AG10803 (cell line): Measurements from ENCODE around the gene FMNL2.
A peak's percentile ranks its signal among the peaks of the same experiment; 100 is the strongest.

Experiments used
- DNase-seq: peaks from one replicate; pipeline ENCODE4 v3.0.0; 2010; ENCODE audit warnings: low read depth
- H3K4me3 ChIP-seq: 2 replicates; pipeline ENCODE4 v1.5.1; 2011; ENCODE audit warnings: mild to moderate bottlenecking, low read length, control low read depth
- TF ChIP-seq, protein P1 (sequence below): conservative IDR thresholded peaks from 2 replicates; pipeline ENCODE4 v1.5.1; 2011; ENCODE audit warnings: mild to moderate bottlenecking, low read length, control low read depth, inconsistent platforms

Gene FMNL2

GRCh38 chr2:152394326-152394725 is 59.4 kb downstream of the FMNL2 start:
- TF ChIP-seq, protein P1, sequence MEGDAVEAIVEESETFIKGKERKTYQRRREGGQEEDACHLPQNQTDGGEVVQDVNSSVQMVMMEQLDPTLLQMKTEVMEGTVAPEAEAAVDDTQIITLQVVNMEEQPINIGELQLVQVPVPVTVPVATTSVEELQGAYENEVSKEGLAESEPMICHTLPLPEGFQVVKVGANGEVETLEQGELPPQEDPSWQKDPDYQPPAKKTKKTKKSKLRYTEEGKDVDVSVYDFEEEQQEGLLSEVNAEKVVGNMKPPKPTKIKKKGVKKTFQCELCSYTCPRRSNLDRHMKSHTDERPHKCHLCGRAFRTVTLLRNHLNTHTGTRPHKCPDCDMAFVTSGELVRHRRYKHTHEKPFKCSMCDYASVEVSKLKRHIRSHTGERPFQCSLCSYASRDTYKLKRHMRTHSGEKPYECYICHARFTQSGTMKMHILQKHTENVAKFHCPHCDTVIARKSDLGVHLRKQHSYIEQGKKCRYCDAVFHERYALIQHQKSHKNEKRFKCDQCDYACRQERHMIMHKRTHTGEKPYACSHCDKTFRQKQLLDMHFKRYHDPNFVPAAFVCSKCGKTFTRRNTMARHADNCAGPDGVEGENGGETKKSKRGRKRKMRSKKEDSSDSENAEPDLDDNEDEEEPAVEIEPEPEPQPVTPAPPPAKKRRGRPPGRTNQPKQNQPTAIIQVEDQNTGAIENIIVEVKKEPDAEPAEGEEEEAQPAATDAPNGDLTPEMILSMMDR: no peak

GRCh38 chr2:152395103-152395502 is 60.1 kb downstream of the FMNL2 start:
- H3K4me3 ChIP-seq: no peak overlapping the region
- peak; percentile 46 for DNase-seq
- TF ChIP-seq, protein P1: no peak

More at GRCh38 chr2:152394326-152394725, 59.4 kb downstream of the FMNL2 start:
- DNase-seq: no peak
- H3K4me3 ChIP-seq: no peak overlapping the region

- TF ChIP-seq, protein P1: no peak
- no peak for DNase-seq
- H3K4me3 ChIP-seq: peak overlapping the region; percentile 54
Observed at GRCh38 chr2:152395572-152395971, 60.6 kb downstream of the FMNL2 start.

GRCh38 chr2:152396051-152396511 is 61.1 kb downstream of the FMNL2 start:
- TF ChIP-seq, protein P1: no peak
- peak; percentile 50 for DNase-seq
- peak overlapping the region; percentile 54 for H3K4me3 ChIP-seq

DNA sequence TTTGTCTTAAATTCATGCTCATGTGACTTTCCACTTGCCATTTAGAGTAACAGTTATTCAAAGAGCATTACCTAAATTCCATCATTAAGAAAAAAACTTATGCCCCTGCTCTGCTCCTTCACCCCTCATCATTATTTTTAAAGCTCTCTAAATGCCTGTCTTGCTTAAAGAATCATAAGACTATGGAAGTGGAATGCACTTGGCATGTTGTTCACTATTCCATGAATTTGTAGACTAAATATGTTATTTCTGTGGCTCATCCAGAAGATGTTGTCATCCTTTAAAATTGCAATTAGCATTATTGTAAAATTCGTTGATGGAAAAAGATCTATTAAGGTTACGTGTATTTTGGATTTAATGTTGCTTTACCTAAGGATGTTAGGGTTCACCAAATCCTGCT is 61.8 kb downstream of the FMNL2 start:
- DNase-seq: peak; percentile 57
- H3K4me3 ChIP-seq: no peak overlapping the region
- TF ChIP-seq, protein P1: no peak

GRCh38 chr2:152399003-152399402 is 64.0 kb downstream of the FMNL2 start:
- TF ChIP-seq, protein P1: no peak
- H3K4me3 ChIP-seq: no peak overlapping the region
- no peak for DNase-seq

GRCh38 chr2:152400607-152401214 is 65.7 kb downstream of the FMNL2 start:
- TF ChIP-seq, protein P1: no peak
- peak; percentile 31 for DNase-seq
- no peak overlapping the region for H3K4me3 ChIP-seq
